Measurements from ENCODE around the gene TSPAN1. TPM values are rescaled to one million over a fixed set of nuclear protein-coding genes. Genes with fewer than 3 reads are reported as not detected.

Gene TSPAN1
- total RNA-seq, 4 donors from 2014 or later: 2.1 to 7.8 (median 3.3) TPM

DNA sequence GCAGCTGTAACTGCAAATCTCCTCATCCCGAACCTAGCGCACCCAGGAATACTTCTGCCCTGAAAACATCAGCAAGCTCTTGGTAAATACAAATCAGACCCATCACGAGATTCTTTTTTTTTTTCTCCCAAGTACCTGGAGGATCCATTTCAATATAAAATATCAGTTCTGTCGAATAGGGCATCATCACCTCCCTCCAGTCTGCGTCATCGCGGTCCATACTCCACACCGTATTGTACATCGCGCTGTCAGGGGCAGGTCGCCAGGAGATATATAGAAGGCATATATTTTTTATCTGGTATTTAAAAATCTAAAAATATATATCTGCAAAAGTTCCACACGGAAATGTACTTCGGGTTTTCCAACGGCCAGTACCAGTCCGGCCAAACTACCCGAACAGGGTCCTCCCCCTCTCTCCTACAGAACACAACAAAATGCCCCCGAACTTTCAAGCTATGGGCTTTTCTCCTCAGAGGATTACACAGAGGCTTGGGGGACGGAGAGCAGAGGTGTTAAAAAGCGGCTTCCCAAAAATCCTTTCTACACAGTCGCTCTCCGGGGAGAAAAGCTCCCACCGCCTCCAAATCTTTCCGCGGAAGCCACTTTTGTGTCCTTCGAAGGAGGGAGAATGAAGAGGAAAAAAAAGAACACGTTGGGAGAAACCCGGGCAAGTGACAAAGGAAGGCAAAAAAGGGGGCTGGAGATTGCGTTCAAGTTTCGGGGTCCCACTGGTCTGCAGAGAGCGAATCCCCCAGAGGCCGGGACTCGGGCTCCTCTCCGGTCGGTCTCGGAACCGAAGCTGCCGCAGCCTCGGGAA lies 43.0 kb upstream of the TSPAN1 start:
- 2% methylated on average over 38 of the region's 38 CpGs for WGBS

DNA sequence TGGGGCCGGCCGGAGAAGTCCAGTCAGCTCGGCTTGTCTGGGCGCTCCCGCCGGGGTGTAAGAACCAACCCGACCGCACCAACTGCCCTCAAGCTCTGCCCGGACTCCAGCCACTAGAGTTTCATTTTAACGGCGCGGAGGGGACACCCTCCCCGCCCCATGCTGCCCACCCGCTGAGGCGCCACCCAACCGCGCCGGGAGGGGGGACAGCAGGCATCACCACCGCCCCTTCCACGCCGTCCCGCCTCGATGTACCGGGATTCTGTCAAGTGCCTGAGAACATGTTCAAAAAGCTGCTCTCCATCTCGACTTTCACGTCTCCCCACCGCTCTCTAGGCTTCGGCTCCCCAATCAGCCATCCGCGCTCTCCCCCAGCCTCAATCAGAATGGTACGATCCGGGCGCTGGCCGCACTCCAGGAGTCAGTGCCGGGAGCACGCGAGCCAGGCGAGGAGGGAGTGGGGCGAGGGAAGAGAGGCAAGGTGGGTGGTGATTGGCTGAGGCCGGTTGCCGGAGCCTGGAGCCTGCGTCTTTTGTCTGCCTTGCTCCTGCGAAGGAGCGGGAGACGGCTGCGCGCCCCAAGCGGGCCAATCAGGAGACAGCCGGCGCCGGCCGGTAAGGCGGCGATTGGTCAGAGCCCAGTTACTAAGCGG lies 42.2 kb upstream of the TSPAN1 start, which contains the start of gene PIK3R3:
TSS of gene PIK3R3 (minus strand) at position 101 of the 652 bp plus-strand sequence. CDS start 677 bp downstream, outside the sequence.
- Histone ChIP-seq H3K27me3 (peaks cover 39% of the 10 kb centered on the region), H3K9me3 (no peaks in the 10 kb centered on the region), H3K36me3 (no peaks in the 10 kb centered on the region), H3K27ac (peak within 1 kb of the TSS; percentile 92), H3K4me1 (peaks cover 41% of the 10 kb centered on the region), H3K4me3 (peak within 1 kb of the TSS; percentile 79)
- 0% methylated on average over 47 of the region's 55 CpGs for WGBS
- DNase-seq (ENCODE audit: low spot score in 2 of 2): peak; percentile 98 to 99
- TF ChIP-seq EP300 (IDR thresholded peaks at IDR 0.05) (no peak), POLR2AphosphoS5 (IDR thresholded peaks at IDR 0.05) (peak in 2 of 3 donors; percentile 86 to 90), POLR2A (IDR thresholded peaks at IDR 0.05) (peak; percentile 82 to 89)
- TF ChIP-seq, protein P1, sequence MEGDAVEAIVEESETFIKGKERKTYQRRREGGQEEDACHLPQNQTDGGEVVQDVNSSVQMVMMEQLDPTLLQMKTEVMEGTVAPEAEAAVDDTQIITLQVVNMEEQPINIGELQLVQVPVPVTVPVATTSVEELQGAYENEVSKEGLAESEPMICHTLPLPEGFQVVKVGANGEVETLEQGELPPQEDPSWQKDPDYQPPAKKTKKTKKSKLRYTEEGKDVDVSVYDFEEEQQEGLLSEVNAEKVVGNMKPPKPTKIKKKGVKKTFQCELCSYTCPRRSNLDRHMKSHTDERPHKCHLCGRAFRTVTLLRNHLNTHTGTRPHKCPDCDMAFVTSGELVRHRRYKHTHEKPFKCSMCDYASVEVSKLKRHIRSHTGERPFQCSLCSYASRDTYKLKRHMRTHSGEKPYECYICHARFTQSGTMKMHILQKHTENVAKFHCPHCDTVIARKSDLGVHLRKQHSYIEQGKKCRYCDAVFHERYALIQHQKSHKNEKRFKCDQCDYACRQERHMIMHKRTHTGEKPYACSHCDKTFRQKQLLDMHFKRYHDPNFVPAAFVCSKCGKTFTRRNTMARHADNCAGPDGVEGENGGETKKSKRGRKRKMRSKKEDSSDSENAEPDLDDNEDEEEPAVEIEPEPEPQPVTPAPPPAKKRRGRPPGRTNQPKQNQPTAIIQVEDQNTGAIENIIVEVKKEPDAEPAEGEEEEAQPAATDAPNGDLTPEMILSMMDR (IDR thresholded peaks at IDR 0.05): no peak

More for the DNA sequence above, 43.0 kb upstream of the TSPAN1 start:
- no peak for TF ChIP-seq POLR2A (IDR thresholded peaks at IDR 0.05)
- TF ChIP-seq, protein P1 (IDR thresholded peaks at IDR 0.05): no peak
- TF ChIP-seq POLR2AphosphoS5 (IDR thresholded peaks at IDR 0.05): no peak
- no peak for TF ChIP-seq EP300 (IDR thresholded peaks at IDR 0.05)
- no peaks in the 10 kb centered on the region for H3K9me3 ChIP-seq
- no peaks in the 10 kb centered on the region for H3K36me3 ChIP-seq
- H3K27me3 ChIP-seq: peaks cover 39% of the 10 kb centered on the region
- H3K4me3 ChIP-seq: peak overlapping the region; percentile 79
- peak overlapping the region; percentile 92 for H3K27ac ChIP-seq
- DNase-seq (ENCODE audit: low spot score in 2 of 2): no peak
- H3K4me1 ChIP-seq: peaks cover 41% of the 10 kb centered on the region

DNA sequence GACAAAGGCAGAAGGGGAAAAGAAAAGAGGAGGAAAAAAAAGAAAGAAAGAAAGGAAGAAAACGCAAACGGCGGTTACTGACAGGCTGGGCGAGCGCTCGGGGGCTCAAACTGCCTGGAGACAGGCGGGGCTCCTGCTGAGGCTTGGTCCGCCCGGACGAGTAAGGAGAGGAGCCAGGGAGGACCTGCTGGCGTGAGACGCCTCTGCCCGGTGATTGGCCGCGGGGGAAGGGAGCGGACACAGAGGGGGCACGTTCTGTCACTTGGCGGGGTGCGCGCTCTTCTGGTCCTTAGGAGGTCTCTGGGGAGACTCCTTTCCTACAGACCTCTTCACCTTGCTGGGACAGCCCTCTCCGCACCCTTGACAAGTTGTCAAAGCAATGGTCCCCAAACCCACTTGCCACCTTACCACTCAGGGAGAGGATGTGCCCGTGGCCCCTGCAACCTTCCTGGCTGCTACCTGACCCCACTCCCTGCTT lies 41.7 kb upstream of the TSPAN1 start:
- no peaks in the 10 kb centered on the region for H3K36me3 ChIP-seq
- peak overlapping the region; percentile 79 for H3K4me3 ChIP-seq
- H3K27me3 ChIP-seq: peaks cover 36% of the 10 kb centered on the region
- H3K27ac ChIP-seq: peak overlapping the region; percentile 92
- peaks cover 41% of the 10 kb centered on the region for H3K4me1 ChIP-seq
- TF ChIP-seq, protein P1 (IDR thresholded peaks at IDR 0.05): no peak
- TF ChIP-seq POLR2AphosphoS5 (IDR thresholded peaks at IDR 0.05): no peak
- no peak for TF ChIP-seq EP300 (IDR thresholded peaks at IDR 0.05)
- TF ChIP-seq POLR2A (IDR thresholded peaks at IDR 0.05): no peak
- WGBS: 4% methylated on average over 22 of the region's 22 CpGs
- DNase-seq (ENCODE audit: low spot score in 2 of 2): peak in 1 of 2 donors; percentile 86
- no peaks in the 10 kb centered on the region for H3K9me3 ChIP-seq

DNA sequence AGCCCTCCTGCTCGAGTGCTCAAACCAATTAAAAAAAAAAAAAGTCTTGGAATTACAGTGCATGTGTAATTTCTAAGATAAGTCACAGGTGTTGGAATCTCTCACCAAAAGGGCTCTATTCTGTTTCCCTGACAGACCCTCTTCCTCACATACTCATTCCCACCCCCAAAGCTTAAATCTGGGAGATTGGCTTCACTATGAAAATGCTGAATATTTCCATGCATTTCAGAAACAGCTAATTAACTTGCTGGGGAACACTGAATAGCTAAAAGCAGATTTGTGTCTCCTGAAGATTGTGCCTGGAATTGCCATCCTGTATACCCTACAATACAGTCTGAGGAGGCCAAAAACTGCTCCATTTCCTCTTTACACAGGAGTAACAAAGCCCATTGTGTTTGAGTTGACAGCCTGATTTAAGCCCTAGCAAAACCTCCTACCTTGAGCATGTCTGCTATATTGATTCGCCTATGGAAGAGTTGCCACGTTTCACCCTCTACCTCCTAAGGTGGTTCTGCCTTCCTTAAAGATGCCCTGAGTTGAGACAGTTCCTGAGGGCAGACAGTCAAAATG lies 41.0 kb upstream of the TSPAN1 start:
- H3K27me3 ChIP-seq: peaks cover 29% of the 10 kb centered on the region
- H3K4me1 ChIP-seq: peaks cover 41% of the 10 kb centered on the region
- H3K9me3 ChIP-seq: no peaks in the 10 kb centered on the region
- peak overlapping the region; percentile 79 for H3K4me3 ChIP-seq
- WGBS: 55% methylated on average over 3 of the region's 3 CpGs
- H3K27ac ChIP-seq: peak overlapping the region; percentile 92
- H3K36me3 ChIP-seq: no peaks in the 10 kb centered on the region
- TF ChIP-seq, protein P1 (IDR thresholded peaks at IDR 0.05): no peak
- no peak for TF ChIP-seq EP300 (IDR thresholded peaks at IDR 0.05)
- TF ChIP-seq POLR2AphosphoS5 (IDR thresholded peaks at IDR 0.05): no peak
- TF ChIP-seq POLR2A (IDR thresholded peaks at IDR 0.05): no peak
- no peak for DNase-seq (ENCODE audit: low spot score in 2 of 2)
